H1 (cell line): ENCODE measurements around the gene MYOCOS.
"Not testable (repeated sequence)": the region's sequence is repeated elsewhere in the genome, so short reads cannot be mapped to it uniquely, and the experiment has no call there.

Source experiments
- CBX8 ChIP-seq: fragments of 300-800, 300-1000 bp; sonication (generic); IDR thresholded peaks from 2 replicates; pipeline ENCODE4 v1.7.1; 2016; ENCODE audit warnings: low read depth, low read length, borderline replicate concordance
- GTF2F1 ChIP-seq: IDR thresholded peaks from 2 replicates; pipeline ENCODE4 v1.6.1; 2012; ENCODE audit warnings: low read depth, low read length, improper control_type of control experiment, borderline replicate concordance
- HDAC6 ChIP-seq: IDR thresholded peaks from one replicate; pipeline ENCODE4 v1.7.1; 2012; ENCODE audit warnings: low read depth, mild to moderate bottlenecking, inconsistent platforms, low read length, moderate library complexity
- KDM5A ChIP-seq: fragments of 200-600 bp; IDR thresholded peaks from 2 replicates; pipeline ENCODE4 v1.7.1; 2012; ENCODE audit warnings: mild to moderate bottlenecking, low read length, inconsistent platforms, mixed read lengths
- MAFK ChIP-seq: IDR thresholded peaks from 2 replicates; pipeline ENCODE4 v1.6.1; 2012; ENCODE audit warnings: low read depth, mild to moderate bottlenecking, improper control_type of control experiment, low read length
- PHF8 ChIP-seq: fragments of 200-600 bp; sonication (generic); conservative IDR thresholded peaks from 2 replicates; pipeline ENCODE4 v1.7.1; 2012; ENCODE audit warnings: low read depth, mild to moderate bottlenecking, inconsistent platforms, low read length, moderate library complexity
- POLR2A ChIP-seq, 2 experiments: IDR thresholded peaks; 1 replicate in 1 of 2; 2 replicates in 1 of 2; pipeline ENCODE4 v1.6.1; 2011; ENCODE audit warnings: low read depth in 2 of 2, low read length in 2 of 2, mild to moderate bottlenecking in 2 of 2; ENCODE audit errors: control extremely low read depth in 1 of 2
- RAD21 ChIP-seq, 2 experiments: IDR thresholded peaks in 1 of 2; conservative IDR thresholded peaks in 1 of 2; 2 replicates each; pipeline ENCODE4 v1.6.1; 2011; ENCODE audit warnings: low read depth in 2 of 2, low read length in 2 of 2, improper control_type of control experiment in 1 of 2, inconsistent platforms in 1 of 2, mild to moderate bottlenecking in 1 of 2, moderate library complexity in 1 of 2
- TCF12 ChIP-seq: IDR thresholded peaks from 2 replicates; pipeline ENCODE4 v1.6.1; 2011; ENCODE audit warnings: low read depth, mild to moderate bottlenecking, low read length
- ZNF274 ChIP-seq: IDR thresholded peaks from 2 replicates; pipeline ENCODE4 v1.7.0; 2012; ENCODE audit warnings: low read length, borderline replicate concordance; ENCODE audit errors: extremely low read depth
- TF ChIP-seq, protein P1 (sequence below), 3 experiments: IDR thresholded peaks; 1 replicate in 2 of 3; 2 replicates in 1 of 3; pipeline versions ENCODE4 v1.5.1 to v1.6.1; 2011; ENCODE audit warnings: low read length in 3 of 3, mild to moderate bottlenecking in 3 of 3, inconsistent platforms in 2 of 3, low read depth in 1 of 3, moderate library complexity in 1 of 3; ENCODE audit not compliant: insufficient read depth in 1 of 3; ENCODE audit errors: control extremely low read depth in 1 of 3

- TF ChIP-seq, protein P1, sequence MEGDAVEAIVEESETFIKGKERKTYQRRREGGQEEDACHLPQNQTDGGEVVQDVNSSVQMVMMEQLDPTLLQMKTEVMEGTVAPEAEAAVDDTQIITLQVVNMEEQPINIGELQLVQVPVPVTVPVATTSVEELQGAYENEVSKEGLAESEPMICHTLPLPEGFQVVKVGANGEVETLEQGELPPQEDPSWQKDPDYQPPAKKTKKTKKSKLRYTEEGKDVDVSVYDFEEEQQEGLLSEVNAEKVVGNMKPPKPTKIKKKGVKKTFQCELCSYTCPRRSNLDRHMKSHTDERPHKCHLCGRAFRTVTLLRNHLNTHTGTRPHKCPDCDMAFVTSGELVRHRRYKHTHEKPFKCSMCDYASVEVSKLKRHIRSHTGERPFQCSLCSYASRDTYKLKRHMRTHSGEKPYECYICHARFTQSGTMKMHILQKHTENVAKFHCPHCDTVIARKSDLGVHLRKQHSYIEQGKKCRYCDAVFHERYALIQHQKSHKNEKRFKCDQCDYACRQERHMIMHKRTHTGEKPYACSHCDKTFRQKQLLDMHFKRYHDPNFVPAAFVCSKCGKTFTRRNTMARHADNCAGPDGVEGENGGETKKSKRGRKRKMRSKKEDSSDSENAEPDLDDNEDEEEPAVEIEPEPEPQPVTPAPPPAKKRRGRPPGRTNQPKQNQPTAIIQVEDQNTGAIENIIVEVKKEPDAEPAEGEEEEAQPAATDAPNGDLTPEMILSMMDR (IDR thresholded peaks at IDR 0.05; ENCODE audit: control extremely low read depth in 1 of 3, insufficient read depth in 1 of 3, low read depth in 1 of 3, low read length in 3 of 3) = not testable (repeated sequence)
- not testable (repeated sequence) for TF ChIP-seq ZNF274; MAFK; CBX8; PHF8; POLR2A (IDR thresholded peaks at IDR 0.05; ENCODE audit: control extremely low read depth in 1 of 2, low read depth in 2 of 2, low read length in 2 of 2); GTF2F1; KDM5A; HDAC6; RAD21 (IDR thresholded peaks at IDR 0.05 in 1 of 2, conservative IDR thresholded peaks at IDR 0.05 in 1 of 2; ENCODE audit: low read depth in 2 of 2, low read length in 2 of 2); TCF12
These were observed 21.7 kb upstream of the MYOCOS start for GRCh38 chr1:171600310-171600709.
